Measurements from ENCODE around the gene PLN.

GRCh38 chr6:118559659-118560058 is 11.6 kb downstream of the PLN start:
- TF ChIP-seq POLR2A (IDR thresholded peaks at IDR 0.05) = no peak
- no peak for TF ChIP-seq CTCF (IDR thresholded peaks at IDR 0.05 in 8 of 11, conservative IDR thresholded peaks at IDR 0.05 in 3 of 11)
- TF ChIP-seq POLR2AphosphoS5 (IDR thresholded peaks at IDR 0.05) = no peak
